Inferior parietal cortex (tissue), 1 donor: ENCODE measurements around the gene MED10.
"Not testable (repeated sequence)": the region's sequence is repeated elsewhere in the genome, so short reads cannot be mapped to it uniquely, and the experiment has no call there.

ENCODE experiments used
- DNase-seq: peaks from one replicate; pipeline ENCODE4 v3.0.0-alpha.2; 2016; ENCODE audit errors: extremely low spot score

MED10 gene

GRCh38 chr5:6373081-6373846, 5.1 kb downstream of the MED10 start:
- DNase-seq: no peak

- DNase-seq: no peak
Measured at GRCh38 chr5:6372251-6373080, 5.9 kb downstream of the MED10 start.

GRCh38 chr5:6371079-6371810, 7.1 kb downstream of the MED10 start:
- no peak for DNase-seq

- no peak for DNase-seq
Measured at GRCh38 chr5:6370580-6370979, 7.8 kb downstream of the MED10 start.

GRCh38 chr5:6365977-6366590, 12.3 kb downstream of the MED10 start:
- DNase-seq: peak; percentile 27

GRCh38 chr5:6365142-6365976, 13.0 kb downstream of the MED10 start:
- DNase-seq: no peak

GRCh38 chr5:6363454-6364011, 14.8 kb downstream of the MED10 start:
- not testable (repeated sequence) for DNase-seq

GRCh38 chr5:6362846-6363245, 15.5 kb downstream of the MED10 start:
- DNase-seq: no peak

- DNase-seq: no peak
Measured at GRCh38 chr5:6361101-6361500, 17.2 kb downstream of the MED10 start.

- DNase-seq: no peak
Measured at GRCh38 chr5:6360323-6361072, 17.8 kb downstream of the MED10 start.

- no peak for DNase-seq
Measured at GRCh38 chr5:6359555-6360322, 18.6 kb downstream of the MED10 start.

GRCh38 chr5:6358434-6358820, 19.9 kb downstream of the MED10 start:
- DNase-seq: no peak

GRCh38 chr5:6357817-6358433, 20.4 kb downstream of the MED10 start:
- not testable (repeated sequence) for DNase-seq

- DNase-seq: no peak
Measured at GRCh38 chr5:6356578-6357164, 21.7 kb downstream of the MED10 start.

- DNase-seq: no peak
Measured at GRCh38 chr5:6355294-6355693, 23.1 kb downstream of the MED10 start.

GRCh38 chr5:6354848-6355247, 23.5 kb downstream of the MED10 start:
- DNase-seq: no peak

- no peak for DNase-seq
Measured at GRCh38 chr5:6353602-6354302, 24.6 kb downstream of the MED10 start.
